Prostate gland (tissue), 2 donors: ENCODE results near the gene MEGF8. TPM values are rescaled to one million over a fixed set of nuclear protein-coding genes. Genes with fewer than 3 reads are reported as not detected.

Source experiments
- DNase-seq: peaks from one replicate; pipeline ENCODE4 v3.0.0-alpha.2; 2019; ENCODE audit warnings: low spot score
- H3K27ac ChIP-seq, 2 donors: fragments of 200-600 bp; sonication (generic); 2 replicates each; pipeline ENCODE4 v1.5.1; 2017 to 2019
- H3K27me3 ChIP-seq: fragments of 200-600 bp; sonication (generic); replicated peaks from 2 replicates; pipeline ENCODE4 v1.5.1; 2019; ENCODE audit not compliant: insufficient read depth
- H3K36me3 ChIP-seq, 2 donors: fragments of 200-600 bp; sonication (generic); 1 replicate in 1 of 2; 2 replicates in 1 of 2; pipeline versions ENCODE4 v1.5.1 to v1.8.1; 2017 to 2019
- H3K4me1 ChIP-seq: fragments of 200-600 bp; sonication (generic); replicated peaks from 2 replicates; pipeline ENCODE4 v1.5.1; 2019
- H3K4me3 ChIP-seq, 2 donors: fragments of 200-600 bp; sonication (generic); 2 replicates each; pipeline ENCODE4 v1.5.1; 2017 to 2019
- H3K9me3 ChIP-seq: fragments of 200-600 bp; sonication (generic); 2 replicates; pipeline ENCODE4 v1.5.1; 2017
- POLR2A ChIP-seq: fragments of 450-650 bp; IDR thresholded peaks from one replicate; pipeline ENCODE4 v1.6.1; 2016; ENCODE audit warnings: antibody characterized with exemption, mild to moderate bottlenecking
- POLR2AphosphoS5 ChIP-seq: sonication (generic); formaldehyde crosslinking; IDR thresholded peaks from one replicate; pipeline ENCODE4 v1.6.1; 2017; ENCODE audit warnings: antibody characterized with exemption
- WGBS: methylation state at CpG from one replicate; pipeline ENCODE4 v1.1.5; 2018; 5-methylcytosine and 5-hydroxymethylcytosine counted together
- intact Hi-C: fragments of 100-400 bp; cut with DNase I; formaldehyde crosslinking; loops from one replicate; pipeline ENCODE4 v1.14.2; 2022
- total RNA-seq, 2 donors: library from RNA; depleted of rRNA; stranded (reverse); fragments of >200 nt; gene quantifications; one replicate each; pipeline ENCODE4 v1.1.0, GENCODE V29; 2016
- TF ChIP-seq, protein P1 (sequence below), 4 experiments: fragments of 200-600 bp in 2 of 4; fragments of 450-650 bp in 2 of 4; sonication (generic) in 2 of 4; IDR thresholded peaks; 1 replicate in 3 of 4; 2 replicates in 1 of 4; pipeline ENCODE4 v1.5.1; 2016 to 2019; ENCODE audit warnings: antibody characterized with exemption in 4 of 4, mild to moderate bottlenecking in 2 of 4, moderate library complexity in 2 of 4

The MEGF8 gene
- total RNA-seq, 2 donors from 2014 or later: 22.8 to 30.7 TPM

DNA sequence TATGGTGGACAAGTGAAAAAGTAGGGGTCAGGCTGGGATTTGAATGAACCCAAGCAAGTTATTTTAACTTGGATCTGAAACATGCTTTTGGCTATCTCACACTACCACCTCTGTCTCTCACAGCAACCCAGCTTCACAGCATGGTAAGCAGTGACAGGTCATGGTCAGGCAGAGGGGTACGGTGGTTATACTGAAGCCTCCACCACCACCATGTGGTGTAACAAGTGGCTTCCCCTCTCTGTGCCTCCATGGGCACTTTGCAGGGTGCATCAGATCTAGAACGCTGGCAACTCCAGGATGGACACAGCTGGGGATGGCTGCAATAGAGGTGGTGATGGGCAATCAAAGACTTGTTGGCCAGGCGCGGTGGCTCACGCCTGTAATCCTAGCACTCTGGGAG, 13.1 kb upstream of the MEGF8 start:
- TF ChIP-seq POLR2A (no peak), POLR2AphosphoS5 (no peak)
- TF ChIP-seq, protein P1, sequence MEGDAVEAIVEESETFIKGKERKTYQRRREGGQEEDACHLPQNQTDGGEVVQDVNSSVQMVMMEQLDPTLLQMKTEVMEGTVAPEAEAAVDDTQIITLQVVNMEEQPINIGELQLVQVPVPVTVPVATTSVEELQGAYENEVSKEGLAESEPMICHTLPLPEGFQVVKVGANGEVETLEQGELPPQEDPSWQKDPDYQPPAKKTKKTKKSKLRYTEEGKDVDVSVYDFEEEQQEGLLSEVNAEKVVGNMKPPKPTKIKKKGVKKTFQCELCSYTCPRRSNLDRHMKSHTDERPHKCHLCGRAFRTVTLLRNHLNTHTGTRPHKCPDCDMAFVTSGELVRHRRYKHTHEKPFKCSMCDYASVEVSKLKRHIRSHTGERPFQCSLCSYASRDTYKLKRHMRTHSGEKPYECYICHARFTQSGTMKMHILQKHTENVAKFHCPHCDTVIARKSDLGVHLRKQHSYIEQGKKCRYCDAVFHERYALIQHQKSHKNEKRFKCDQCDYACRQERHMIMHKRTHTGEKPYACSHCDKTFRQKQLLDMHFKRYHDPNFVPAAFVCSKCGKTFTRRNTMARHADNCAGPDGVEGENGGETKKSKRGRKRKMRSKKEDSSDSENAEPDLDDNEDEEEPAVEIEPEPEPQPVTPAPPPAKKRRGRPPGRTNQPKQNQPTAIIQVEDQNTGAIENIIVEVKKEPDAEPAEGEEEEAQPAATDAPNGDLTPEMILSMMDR (IDR thresholded peaks at IDR 0.05): no peak
- WGBS: 81% methylated on average over 5 of the region's 5 CpGs
- Histone ChIP-seq H3K4me1 (peaks cover 3% of the 10 kb centered on the region), H3K27me3 (no peaks in the 10 kb centered on the region), H3K36me3 (no peaks in the 10 kb centered on the region), H3K27ac (no peak overlapping the region), H3K9me3 (no peaks in the 10 kb centered on the region), H3K4me3 (no peak overlapping the region)
- no peak for DNase-seq
- intact Hi-C loops: no loop called here

DNA sequence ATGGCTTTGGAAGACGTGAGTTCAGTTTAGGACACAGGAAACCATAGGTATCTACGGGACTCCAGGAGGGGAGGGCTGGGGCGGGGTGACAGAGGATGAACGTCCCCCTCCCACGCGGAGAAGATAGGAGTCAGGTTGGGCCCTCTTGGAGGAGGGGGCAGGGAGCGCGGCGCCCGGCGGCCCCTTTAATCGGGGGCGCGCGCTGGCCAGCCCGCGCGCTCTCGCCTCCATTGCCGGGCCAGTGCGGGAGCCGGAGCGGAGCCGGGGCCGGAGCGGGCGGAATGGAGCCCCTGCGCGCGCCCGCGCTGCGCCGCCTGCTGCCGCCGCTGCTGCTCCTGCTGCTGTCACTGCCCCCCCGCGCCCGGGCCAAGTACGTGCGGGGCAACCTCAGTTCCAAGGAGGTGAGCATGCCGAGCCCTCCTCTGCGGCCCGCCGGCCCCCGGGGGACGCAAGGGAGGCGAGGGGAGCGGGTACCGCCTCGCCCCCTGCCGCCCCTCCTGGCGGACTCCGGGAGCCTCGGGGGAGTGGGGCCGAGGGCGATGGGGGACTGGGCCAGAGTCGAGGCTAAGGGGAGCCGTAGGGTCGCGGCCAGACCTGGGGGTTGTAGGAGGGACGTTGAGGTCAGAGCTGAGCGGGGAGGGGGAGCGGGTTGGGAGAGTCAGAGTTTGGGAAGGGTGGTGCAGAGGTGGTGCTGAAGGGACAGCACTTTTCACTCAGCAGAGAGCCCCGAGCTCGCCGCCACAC, 12.2 kb upstream of the MEGF8 start, which contains the start of gene TMEM145:
Gene TMEM145 (plus strand): TSS at position 214 of the 744 bp plus-strand sequence. CDS start 68 bp downstream, at position 282.
- no peaks in the 10 kb centered on the region for H3K27me3 ChIP-seq
- peak within 1 kb of the TSS; percentile 33 to 48 for H3K4me3 ChIP-seq
- no peak within 1 kb of the TSS for H3K27ac ChIP-seq
- peak; percentile 35 for DNase-seq
- TF ChIP-seq POLR2A: no peak
- TF ChIP-seq POLR2AphosphoS5: no peak
- TF ChIP-seq, protein P1 (IDR thresholded peaks at IDR 0.05): peak in 2 of 4 experiments; percentile 8
- under 1% methylated on average over 50 of the region's 67 CpGs for whole genome bisulfite sequencing
- H3K36me3 ChIP-seq: no peaks in the 10 kb centered on the region
- intact Hi-C loops: no loop called here
- peaks cover 3% of the 10 kb centered on the region for H3K4me1 ChIP-seq
- H3K9me3 ChIP-seq: no peaks in the 10 kb centered on the region

DNA sequence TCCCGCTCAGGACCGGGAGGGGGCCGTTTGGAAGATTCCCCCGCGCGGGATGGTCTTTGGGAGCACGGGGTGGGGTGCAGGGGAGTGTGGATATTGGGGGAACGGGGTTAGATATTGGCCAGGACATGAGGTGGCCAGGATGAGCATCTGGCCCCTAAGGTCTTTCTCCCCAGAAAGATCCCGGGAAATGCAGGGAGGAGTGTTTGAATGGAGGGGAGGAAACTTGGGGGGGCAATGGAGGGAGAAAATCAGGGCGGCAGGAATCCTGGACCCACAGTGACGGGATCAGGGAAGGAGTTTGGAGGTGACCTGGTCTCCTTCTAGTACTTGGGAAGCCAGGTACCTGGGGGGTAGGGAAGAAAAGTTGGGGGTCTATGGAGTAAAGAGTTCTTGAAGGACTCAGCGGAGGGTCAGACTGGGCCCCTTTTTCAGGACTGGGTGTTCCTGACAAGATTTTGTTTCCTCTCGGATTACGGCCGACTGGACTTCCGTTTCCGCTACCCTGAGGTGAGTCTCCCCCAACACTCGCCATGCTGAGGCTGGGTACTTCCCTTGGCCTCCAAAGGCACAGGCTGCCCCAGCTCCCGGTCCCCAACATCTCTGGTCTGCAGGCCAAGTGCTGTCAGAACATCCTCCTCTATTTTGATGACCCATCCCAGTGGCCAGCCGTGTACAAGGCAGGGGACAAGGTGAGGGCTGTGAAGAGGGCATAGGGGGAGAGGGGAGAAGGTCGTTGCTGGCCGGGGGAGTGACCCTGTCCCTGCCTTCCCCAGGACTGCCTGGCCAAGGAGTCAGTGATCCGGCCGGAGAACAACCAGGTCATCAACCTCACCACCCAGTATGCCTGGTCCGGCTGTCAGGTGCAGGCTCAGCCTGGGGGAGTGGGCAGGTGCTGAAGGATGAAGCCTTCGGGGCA, 11.3 kb upstream of the MEGF8 start:
- DNase-seq: no peak
- TF ChIP-seq, protein P1 (IDR thresholded peaks at IDR 0.05): no peak
- no peak for TF ChIP-seq POLR2AphosphoS5
- no peak for TF ChIP-seq POLR2A
- no peak overlapping the region for H3K27ac ChIP-seq
- intact Hi-C loops: no loop called here
- no peaks in the 10 kb centered on the region for H3K27me3 ChIP-seq
- H3K4me1 ChIP-seq: peaks cover 3% of the 10 kb centered on the region
- no peaks in the 10 kb centered on the region for H3K9me3 ChIP-seq
- H3K4me3 ChIP-seq: peak overlapping the region in 1 of 2 donors; percentile 48
- 30% methylated on average over 26 of the region's 26 CpGs for WGBS
- H3K36me3 ChIP-seq: no peaks in the 10 kb centered on the region

DNA sequence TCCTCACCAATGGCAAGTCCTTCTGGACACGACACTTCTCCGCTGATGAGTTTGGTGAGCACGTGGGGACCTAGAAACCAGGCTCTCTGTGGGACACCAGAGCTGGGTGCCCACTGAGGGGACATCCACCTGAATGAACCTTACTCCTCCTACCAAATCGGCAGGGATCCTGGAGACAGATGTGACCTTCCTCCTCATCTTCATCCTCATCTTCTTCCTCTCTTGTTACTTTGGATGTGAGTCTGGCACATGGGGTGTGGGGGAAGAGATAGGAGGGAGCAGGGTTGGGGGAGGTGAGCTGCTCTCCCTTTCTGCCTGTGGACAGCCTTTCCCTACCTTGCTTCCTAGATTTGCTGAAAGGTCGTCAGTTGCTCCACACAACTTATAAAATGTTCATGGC, 10.4 kb upstream of the MEGF8 start:
- Histone ChIP-seq H3K36me3 (no peaks in the 10 kb centered on the region), H3K27ac (no peak overlapping the region), H3K4me3 (no peak overlapping the region), H3K4me1 (peaks cover 3% of the 10 kb centered on the region), H3K9me3 (no peaks in the 10 kb centered on the region), H3K27me3 (no peaks in the 10 kb centered on the region)
- DNase-seq: no peak
- TF ChIP-seq, protein P1 (IDR thresholded peaks at IDR 0.05): no peak
- TF ChIP-seq POLR2AphosphoS5 (no peak), POLR2A (no peak)
- intact Hi-C loops: no loop called here
- WGBS: 65% methylated on average over 5 of the region's 5 CpGs
